ENCODE results near the gene TRIM49. TPM values are rescaled to one million over a fixed set of nuclear protein-coding genes. Genes with fewer than 3 reads are reported as not detected.
"Not testable (repeated sequence)": the region's sequence is repeated elsewhere in the genome, so short reads cannot be mapped to it uniquely, and the experiment has no call there.

Gene TRIM49
- total and polyA plus RNA-seq, 2 of the 4 experiments (the other 2 are of a cell fraction), result not detected

DNA sequence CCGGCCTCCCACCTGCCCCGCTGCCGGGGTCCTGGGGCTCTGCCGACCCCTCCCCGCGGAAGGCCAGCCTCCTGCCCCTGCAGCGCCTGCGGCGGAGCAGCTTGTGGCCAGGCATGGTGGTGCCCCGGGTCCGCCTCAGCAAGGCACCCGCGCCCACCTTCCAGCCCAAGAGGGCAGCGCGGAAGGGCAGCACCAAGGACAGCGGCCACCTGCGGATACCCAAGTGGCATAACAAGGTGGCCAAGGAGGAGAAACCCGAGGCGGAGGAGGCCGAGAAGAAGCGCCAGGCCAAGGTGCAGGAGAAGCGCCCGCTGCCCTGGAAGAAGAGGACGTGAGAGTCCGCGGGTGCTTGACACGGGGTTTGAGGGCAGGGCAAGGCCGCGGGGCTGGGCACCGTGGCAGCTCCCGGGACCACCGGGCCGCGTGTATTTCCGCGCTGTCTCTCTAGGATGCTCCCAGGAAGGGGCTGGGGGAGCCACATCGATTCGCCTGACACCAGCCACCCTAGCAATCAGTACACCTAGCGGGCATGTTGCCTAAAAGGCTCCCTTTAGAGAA, 20.8 kb downstream of the TRIM49 start:
- H2BK5ac ChIP-seq (ENCODE audit: low read depth, low read length, poor library complexity, severe bottlenecking); H4K20me1 ChIP-seq (ENCODE audit: insufficient read depth, low read length); DNase-seq; H3K9ac ChIP-seq (ENCODE audit: low read depth, low read length); H3K79me1 ChIP-seq (ENCODE audit: low read depth in 1 of 2, low read length in 2 of 2); H3K56ac ChIP-seq (ENCODE audit: extremely low read depth, insufficient read depth, low read length); H2AFZ ChIP-seq (replicated peaks; ENCODE audit: low read length, poor library complexity); in situ Hi-C loops (cut with MboI; ENCODE audit: low sequenced_read_pairs); H2AK5ac ChIP-seq (ENCODE audit: low read depth, low read length); H4K91ac ChIP-seq (ENCODE audit: insufficient read depth, low read depth, low read length); H3K36me3 ChIP-seq (ENCODE audit: control insufficient read depth, insufficient read depth, low read length); H3K27me3 ChIP-seq (ENCODE audit: control insufficient read depth, insufficient read depth, low read length); H4K5ac ChIP-seq (ENCODE audit: low read depth, low read length); H3K4ac ChIP-seq (ENCODE audit: low read depth, low read length); H2AK9ac ChIP-seq (replicated peaks; ENCODE audit: low read depth, low read length, poor library complexity); H2BK15ac ChIP-seq (ENCODE audit: low read depth, low read length); H3K9me1 ChIP-seq (ENCODE audit: insufficient read depth, low read length); dilution Hi-C loops (cut with HindIII; ENCODE audit: low sequenced_read_pairs, unreplicated experiment); BruUV-seq (replicated peaks); H4K8ac ChIP-seq (ENCODE audit: low read depth in 2 of 2, low read length in 2 of 2); CTCF ChIA-PET; H3K27ac ChIP-seq (ENCODE audit: insufficient read depth, low read length); H3K4me3 ChIP-seq (ENCODE audit: insufficient read depth, low read depth, low read length); H2BK20ac ChIP-seq (ENCODE audit: low read depth, low read length); H3K4me1 ChIP-seq (ENCODE audit: control insufficient read depth, insufficient read depth, low read length); H3K14ac ChIP-seq (replicated peaks; ENCODE audit: low read depth, low read length); POLR2A ChIA-PET (ENCODE audit: unreplicated experiment); intact Hi-C loops (cut with micrococcal nuclease); H3K9me3 ChIP-seq (ENCODE audit: control insufficient read depth, insufficient read depth, low read length); H3K4me2 ChIP-seq (ENCODE audit: low read depth, low read length); H3K18ac ChIP-seq (ENCODE audit: low read depth, low read length); ATAC-seq (ENCODE audit: low read depth); H3K23ac ChIP-seq (ENCODE audit: low read depth, low read length); H2BK120ac ChIP-seq (ENCODE audit: low read depth, low read length): not testable (repeated sequence)
- WGBS, 2 experiments (ENCODE audit: extremely low coverage in 2 of 2, insufficient read length in 1 of 2), result no CpG with 5 or more reads among the region's 39 CpGs

DNA sequence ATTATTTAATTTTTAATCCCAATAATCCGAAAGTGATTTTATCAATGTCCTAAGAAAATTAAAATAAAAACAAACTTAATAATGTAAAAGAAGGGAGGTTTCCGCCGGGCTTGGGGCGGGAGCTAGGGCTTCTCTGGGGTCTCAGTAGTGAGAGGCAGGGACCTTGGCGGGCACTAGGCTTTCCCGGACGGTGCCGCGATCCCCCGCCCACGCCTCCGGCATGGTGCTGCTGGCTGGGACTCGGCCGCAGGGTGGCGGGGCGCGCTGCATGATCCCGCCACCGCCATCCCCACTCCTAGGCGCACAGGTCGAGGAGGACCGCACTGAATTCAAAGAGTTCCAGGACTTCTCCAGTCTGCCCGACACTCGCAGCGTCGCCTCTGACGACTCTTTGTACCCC, 22.6 kb downstream of the TRIM49 start:
- H2BK5ac ChIP-seq (ENCODE audit: low read depth, low read length, poor library complexity, severe bottlenecking); H2BK120ac ChIP-seq (ENCODE audit: low read depth, low read length); H3K27ac ChIP-seq (ENCODE audit: insufficient read depth, low read length); H3K23ac ChIP-seq (ENCODE audit: low read depth, low read length); POLR2A ChIA-PET (ENCODE audit: unreplicated experiment); H4K20me1 ChIP-seq (ENCODE audit: insufficient read depth, low read length); H3K4me1 ChIP-seq (ENCODE audit: control insufficient read depth, insufficient read depth, low read length); H3K18ac ChIP-seq (ENCODE audit: low read depth, low read length); H3K4ac ChIP-seq (ENCODE audit: low read depth, low read length); in situ Hi-C loops (cut with MboI; ENCODE audit: low sequenced_read_pairs); H3K36me3 ChIP-seq (ENCODE audit: control insufficient read depth, insufficient read depth, low read length); H3K79me1 ChIP-seq (ENCODE audit: low read depth in 1 of 2, low read length in 2 of 2); BruUV-seq (replicated peaks); H2BK15ac ChIP-seq (ENCODE audit: low read depth, low read length); H3K4me3 ChIP-seq (ENCODE audit: insufficient read depth, low read depth, low read length); dilution Hi-C loops (cut with HindIII; ENCODE audit: low sequenced_read_pairs, unreplicated experiment); H2AFZ ChIP-seq (replicated peaks; ENCODE audit: low read length, poor library complexity); H4K8ac ChIP-seq (ENCODE audit: low read depth in 2 of 2, low read length in 2 of 2); H2AK5ac ChIP-seq (ENCODE audit: low read depth, low read length); H3K9me1 ChIP-seq (ENCODE audit: insufficient read depth, low read length); H3K9me3 ChIP-seq (ENCODE audit: control insufficient read depth, insufficient read depth, low read length); ATAC-seq (ENCODE audit: low read depth); H2BK20ac ChIP-seq (ENCODE audit: low read depth, low read length); H4K91ac ChIP-seq (ENCODE audit: insufficient read depth, low read depth, low read length); H3K4me2 ChIP-seq (ENCODE audit: low read depth, low read length); CTCF ChIA-PET; H3K56ac ChIP-seq (ENCODE audit: extremely low read depth, insufficient read depth, low read length); H4K5ac ChIP-seq (ENCODE audit: low read depth, low read length); intact Hi-C loops (cut with micrococcal nuclease); H3K27me3 ChIP-seq (ENCODE audit: control insufficient read depth, insufficient read depth, low read length); H2AK9ac ChIP-seq (replicated peaks; ENCODE audit: low read depth, low read length, poor library complexity); H3K14ac ChIP-seq (replicated peaks; ENCODE audit: low read depth, low read length); H3K9ac ChIP-seq (ENCODE audit: low read depth, low read length); DNase-seq: not testable (repeated sequence)
- WGBS, 2 experiments (ENCODE audit: extremely low coverage in 2 of 2, insufficient read length in 1 of 2), result no CpG with 5 or more reads among the region's 27 CpGs

All from IMR-90 (cell line).